NCI-H1048 (cell line): ENCODE measurements around the gene DNAH9.

Source experiments
- DNase-seq: peaks from one replicate; lab custom pipeline; 2025; lab: John Stamatoyannopoulos, UW

DNAH9 gene, protein sequence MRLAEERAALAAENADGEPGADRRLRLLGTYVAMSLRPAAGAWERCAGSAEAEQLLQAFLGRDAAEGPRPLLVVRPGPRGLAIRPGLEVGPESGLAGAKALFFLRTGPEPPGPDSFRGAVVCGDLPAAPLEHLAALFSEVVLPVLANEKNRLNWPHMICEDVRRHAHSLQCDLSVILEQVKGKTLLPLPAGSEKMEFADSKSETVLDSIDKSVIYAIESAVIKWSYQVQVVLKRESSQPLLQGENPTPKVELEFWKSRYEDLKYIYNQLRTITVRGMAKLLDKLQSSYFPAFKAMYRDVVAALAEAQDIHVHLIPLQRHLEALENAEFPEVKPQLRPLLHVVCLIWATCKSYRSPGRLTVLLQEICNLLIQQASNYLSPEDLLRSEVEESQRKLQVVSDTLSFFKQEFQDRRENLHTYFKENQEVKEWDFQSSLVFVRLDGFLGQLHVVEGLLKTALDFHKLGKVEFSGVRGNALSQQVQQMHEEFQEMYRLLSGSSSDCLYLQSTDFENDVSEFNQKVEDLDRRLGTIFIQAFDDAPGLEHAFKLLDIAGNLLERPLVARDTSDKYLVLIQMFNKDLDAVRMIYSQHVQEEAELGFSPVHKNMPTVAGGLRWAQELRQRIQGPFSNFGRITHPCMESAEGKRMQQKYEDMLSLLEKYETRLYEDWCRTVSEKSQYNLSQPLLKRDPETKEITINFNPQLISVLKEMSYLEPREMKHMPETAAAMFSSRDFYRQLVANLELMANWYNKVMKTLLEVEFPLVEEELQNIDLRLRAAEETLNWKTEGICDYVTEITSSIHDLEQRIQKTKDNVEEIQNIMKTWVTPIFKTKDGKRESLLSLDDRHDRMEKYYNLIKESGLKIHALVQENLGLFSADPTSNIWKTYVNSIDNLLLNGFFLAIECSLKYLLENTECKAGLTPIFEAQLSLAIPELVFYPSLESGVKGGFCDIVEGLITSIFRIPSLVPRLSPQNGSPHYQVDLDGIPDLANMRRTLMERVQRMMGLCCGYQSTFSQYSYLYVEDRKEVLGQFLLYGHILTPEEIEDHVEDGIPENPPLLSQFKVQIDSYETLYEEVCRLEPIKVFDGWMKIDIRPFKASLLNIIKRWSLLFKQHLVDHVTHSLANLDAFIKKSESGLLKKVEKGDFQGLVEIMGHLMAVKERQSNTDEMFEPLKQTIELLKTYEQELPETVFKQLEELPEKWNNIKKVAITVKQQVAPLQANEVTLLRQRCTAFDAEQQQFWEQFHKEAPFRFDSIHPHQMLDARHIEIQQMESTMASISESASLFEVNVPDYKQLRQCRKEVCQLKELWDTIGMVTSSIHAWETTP (N-terminal part only)

DNA sequence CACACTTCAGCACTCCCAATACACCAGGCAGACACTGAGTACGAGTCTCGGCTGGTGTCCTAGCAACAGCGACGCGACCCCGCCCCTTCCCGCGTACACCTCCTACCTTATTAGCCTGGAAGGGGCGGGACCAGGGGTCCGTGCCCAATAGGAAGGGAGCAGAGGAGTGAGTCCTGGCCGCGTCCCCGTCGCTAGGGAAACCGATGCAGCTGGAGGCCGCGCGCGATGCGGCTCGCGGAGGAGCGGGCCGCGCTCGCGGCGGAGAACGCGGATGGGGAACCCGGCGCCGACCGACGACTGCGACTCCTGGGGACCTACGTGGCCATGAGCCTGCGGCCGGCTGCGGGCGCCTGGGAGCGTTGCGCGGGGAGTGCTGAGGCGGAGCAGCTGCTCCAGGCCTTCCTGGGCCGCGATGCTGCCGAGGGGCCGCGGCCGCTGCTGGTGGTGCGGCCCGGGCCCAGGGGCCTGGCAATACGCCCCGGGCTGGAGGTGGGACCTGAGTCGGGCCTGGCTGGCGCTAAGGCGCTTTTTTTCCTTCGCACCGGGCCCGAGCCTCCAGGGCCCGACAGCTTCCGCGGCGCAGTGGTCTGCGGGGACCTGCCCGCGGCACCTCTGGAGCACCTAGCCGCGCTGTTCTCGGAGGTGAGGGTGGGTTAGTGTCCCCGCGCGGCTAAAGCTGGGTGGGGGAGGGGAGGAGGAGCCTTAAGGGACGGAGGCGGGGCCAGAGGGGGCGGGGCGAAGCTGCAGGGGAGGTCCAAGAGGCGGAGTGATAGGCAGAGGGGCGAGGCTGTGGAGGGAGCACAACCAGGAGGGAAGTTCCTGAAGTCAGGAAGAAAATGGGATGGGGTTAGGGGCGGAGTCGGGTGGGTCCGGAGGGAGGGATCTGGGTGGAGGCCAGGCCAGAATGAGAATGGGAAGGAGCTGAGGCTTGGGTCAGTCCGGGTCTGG, at the start of gene DNAH9:
TSS of gene DNAH9 (plus strand) at position 197 of the 948 bp plus-strand sequence. CDS start at position 226, 29 bp downstream.
- peak; percentile 94 for DNase-seq

DNA sequence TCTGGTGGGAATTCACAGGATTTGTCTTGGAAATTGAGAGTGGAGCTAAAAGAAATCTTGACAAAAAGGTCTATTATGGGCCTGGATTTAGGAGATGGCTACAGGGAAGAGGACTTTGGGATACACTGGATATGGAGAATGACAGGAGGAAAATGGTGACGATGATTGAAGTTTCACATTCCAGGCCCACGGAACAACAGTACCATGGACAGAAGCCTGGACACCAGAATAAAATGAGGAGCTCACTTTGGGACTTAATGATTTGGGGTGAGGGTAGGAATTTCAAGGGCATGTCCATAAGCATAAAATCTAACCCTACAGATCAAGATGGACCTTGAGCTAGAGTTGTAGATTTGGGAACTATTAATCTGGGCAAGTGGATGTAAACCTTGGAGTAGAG, 47.8 kb upstream of the DNAH9 start:
- no peak for DNase-seq

DNA sequence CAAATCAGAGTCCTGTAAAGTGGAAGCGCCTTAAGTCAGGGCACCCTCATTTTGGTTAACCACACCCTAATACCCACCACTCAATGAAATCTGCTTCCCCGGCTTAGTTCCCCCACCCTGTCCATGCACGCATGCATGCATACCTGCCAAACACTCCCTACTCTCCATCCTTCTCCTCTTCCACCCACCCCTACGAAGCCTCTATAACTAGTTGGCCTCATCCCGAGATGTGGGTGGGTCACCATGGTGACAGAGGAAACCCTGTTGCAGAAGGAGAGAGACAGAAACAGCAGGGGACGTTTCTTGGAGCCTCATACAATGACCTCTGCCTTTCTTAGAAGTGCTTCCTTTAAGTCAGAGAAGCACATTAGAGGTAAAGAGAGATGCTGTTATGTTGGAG, 46.8 kb upstream of the DNAH9 start:
- DNase-seq: no peak

DNA sequence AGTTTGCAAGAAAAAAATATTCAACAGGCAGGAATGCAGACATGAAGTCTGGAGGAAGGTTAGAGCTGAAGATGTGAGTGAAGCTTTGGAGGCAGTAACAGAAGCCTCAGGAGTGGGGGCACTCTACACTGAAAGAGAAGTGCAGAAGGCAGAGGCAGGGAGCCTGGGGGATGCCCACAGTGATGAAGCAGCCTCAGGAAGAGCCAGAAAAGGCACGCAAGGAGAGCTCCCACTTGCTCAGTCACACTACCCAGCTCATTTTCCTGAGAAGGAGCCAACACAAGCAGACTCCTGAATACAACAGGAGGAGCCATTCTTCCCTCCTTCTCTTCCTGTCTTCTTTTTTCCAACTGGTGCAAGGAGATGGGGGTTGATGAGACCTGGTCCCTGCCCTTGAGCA, 45.1 kb upstream of the DNAH9 start:
- DNase-seq: no peak

DNA sequence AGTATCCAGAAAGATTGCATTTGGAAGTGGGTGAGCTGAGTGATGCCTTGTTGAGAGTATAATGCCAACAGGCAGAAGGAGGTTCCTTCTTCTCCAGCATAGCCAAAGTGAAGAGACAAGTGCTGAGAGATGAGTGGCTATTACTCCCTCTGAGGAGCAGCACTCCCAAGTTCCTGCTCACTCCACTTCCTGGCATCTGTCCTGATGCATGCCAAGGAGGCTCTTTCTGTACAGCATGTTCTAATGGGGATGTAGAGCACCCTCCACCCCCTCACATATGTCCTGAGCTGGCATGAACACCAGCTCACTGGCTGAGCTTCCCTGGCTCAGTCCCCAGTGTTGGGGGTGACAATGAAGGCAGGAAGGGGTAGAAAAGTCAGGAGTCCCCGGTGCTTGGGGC, 44.2 kb upstream of the DNAH9 start:
- no peak for DNase-seq

DNA sequence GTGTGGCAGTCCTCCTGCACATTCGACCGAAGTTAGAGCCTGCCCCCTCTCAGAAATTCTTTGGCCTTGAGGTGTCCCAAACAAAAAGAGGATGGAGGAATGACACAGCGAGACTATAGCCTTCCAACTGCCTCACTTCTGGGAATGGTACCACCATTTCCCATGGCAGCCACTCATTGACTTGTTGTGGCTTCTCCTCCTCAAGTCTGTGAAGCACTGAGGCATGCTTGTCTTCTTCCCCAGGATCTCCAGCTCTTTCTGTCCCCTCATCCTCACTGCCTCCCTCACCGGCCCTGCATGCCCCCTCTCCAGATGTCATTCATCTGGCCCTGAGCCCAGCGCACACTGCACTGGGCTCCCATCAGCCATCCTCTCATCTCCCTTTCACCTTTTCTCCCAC, 43.7 kb upstream of the DNAH9 start:
- no peak for DNase-seq

DNA sequence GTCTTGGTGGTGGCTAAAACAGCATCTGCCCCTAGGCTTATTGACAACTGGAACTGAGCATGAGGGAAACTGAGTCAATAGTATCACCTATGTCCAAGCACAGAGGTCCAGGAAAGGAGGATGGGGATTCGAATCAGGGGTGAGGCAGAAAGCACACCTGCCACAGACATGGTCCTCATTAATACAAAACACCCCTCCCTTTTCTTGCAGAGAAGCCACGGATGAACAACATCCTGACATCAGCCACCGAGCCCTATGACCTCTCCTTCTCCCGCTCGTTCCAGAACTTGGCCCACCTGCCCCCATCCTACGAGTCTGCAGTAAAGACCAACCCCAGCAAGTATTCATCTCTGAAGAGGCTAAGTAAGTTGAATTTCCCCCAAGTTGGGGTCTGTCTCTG, 42.7 kb upstream of the DNAH9 start:
- no peak for DNase-seq

DNA sequence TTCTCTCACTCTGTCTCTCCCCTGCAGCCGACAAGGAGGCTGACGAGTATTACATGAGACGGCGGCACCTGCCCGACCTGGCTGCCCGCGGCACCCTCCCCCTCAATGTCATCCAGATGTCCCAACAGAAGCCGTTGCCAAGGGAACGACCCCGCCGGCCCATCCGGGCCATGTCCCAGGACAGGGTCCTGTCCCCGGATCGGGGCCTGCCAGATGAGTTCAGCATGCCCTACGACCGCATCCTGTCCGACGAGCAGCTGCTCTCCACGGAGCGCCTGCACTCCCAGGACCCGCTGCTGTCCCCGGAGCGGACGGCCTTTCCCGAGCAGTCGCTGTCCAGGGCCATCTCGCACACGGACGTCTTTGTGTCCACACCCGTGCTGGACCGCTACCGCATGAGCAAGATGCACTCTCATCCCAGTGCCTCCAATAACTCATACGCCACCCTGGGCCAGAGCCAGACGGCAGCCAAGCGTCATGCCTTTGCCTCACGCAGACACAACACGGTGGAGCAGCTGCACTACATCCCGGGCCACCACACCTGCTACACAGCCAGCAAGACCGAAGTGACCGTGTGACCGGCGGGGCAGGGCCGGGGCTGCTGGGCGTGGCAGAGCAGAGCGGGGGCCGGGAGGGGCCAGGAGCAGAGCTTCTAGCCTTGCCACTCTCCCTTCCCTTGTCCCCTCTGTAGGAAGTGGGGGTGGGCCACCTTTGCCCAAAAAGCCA, 40.4 kb upstream of the DNAH9 start:
- no peak for DNase-seq

DNA sequence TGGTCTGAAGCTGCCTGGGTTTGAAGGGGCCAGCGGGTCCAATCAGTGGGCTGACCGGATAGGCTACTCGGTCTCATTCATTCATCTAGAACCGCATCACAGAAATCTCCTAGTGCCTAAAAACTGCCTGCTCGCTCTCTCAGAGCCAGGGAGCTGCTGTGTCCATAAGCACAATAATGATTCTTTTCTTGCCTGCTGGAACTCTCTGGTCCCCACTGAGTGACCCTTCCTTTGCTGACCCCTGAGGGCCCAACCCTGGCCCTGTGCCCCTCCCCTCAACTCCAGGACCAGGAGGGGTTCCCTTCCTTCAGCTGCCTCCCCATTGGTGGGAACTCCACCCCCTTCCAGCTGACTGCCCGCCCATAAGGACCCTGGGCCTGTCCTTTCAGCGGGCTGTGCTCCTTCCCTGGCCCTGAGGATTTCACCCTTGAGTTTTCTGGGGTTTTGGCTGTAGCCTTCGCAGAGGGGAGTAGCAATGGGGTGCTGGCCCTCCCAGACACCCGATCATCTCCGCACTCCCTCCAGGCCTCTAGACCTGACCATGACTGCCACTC, 39.5 kb upstream of the DNAH9 start:
- no peak for DNase-seq

DNA sequence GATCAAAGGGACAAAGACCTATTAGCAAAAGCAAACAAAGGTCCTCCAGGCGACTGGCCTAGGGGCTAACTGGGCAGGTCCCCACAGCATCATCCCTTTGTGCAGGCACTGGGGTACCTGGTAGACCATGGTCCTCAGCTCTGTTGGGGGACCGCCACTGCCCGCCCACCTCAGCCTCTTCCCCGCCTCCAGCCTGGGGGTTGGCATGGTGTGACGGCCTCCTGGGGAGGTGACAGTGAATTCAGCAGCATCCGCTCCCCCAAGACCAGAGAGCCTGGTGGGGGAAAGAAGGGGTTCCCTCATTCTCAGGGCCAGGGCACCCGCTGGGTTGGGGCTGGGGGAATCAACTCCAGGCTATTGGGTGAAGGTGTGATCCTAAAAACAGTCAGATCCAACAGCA, 38.7 kb upstream of the DNAH9 start:
- DNase-seq: no peak

DNA sequence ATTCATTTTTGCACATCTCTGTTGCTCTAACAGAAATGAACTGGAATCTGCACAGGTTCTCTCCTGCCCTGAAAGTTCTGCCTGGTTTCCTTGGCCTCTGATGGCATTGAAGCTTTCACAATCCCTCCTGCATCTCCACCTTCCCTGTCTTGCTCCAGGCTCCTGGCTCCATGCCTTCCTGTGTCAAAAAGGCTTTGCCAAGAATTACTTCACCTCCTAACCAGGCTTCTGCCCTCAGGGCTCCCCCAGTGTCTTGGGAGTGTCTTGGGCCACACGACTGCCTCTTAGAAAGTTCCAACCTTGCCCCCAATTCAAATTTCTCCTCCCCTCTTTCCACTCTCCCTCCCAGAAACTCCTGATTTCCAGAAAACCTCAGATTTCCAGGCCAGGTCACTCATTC, 37.0 kb upstream of the DNAH9 start:
- no peak for DNase-seq

DNA sequence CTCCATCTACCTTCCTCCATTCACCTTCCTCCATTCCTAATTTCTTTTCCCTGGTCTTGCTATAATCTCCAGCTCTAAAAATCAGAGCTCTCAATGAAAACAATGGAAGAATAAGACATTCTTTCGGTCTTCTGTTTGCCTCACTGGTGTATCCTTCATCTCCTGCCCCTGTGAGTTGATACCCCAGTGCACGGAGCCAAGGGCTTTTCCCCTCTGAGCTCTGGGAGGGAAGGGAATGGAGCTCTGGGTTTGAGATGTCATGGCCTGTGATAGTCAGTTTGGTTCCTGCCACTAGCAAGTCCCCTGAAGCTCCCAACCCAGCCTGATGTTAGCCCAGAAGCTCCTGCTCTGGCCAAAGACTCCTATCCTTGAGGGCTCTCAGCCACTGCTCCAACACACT, 36.6 kb upstream of the DNAH9 start:
- no peak for DNase-seq

DNA sequence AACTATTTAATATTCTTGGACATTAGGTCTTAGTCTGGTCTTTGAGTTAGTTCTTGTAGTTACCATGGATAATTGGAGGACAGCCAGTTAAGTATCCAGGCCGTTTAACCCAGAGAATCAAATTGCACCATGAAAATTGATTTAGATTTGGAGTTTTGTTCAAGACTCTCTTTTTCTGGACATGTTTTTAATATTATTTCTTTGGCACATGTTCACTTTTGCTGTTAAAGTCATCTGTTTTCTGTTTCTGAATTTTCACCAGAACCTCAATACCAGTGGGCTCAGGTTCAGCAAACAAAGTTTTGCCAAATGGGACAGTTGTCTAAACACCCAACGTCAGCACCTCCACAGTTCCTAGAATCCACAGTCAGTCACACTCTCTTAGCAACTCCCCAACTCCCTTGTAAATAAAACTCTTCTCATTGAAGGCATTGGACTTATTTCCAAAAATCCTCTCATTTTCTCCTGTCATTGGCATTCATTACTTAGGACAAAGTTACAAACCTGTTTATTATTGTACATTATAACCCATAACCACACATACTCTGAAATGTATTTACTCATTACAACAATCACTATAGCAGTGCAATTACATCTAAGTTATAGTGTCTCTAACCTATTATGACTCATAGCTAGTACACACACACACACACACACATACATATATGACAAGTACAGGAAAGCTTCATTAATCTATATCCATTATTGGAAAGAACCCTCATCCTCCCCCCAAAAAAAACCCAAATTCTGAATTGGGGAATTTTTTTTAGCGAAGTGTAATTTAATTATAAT, 33.5 kb upstream of the DNAH9 start:
- DNase-seq: no peak

DNA sequence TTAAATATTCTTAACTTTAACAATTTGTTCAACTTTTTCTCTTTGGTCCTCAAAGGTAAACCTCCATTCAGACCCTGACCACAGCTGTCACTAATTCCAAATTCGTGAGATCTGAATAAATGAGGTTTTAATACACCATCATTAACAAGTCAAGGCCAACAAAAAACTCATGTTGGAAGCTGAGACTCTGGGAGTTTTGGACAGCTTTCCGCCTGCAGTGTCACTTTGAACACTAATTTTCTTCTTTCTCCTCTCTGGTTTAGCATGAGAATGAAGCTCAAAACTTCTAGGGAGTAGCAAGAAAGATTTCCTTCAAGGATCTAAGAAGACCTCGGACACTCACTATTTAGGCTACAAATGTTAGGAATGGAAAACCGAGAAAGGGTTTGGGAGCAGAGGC, 32.7 kb upstream of the DNAH9 start:
- DNase-seq: no peak

DNA sequence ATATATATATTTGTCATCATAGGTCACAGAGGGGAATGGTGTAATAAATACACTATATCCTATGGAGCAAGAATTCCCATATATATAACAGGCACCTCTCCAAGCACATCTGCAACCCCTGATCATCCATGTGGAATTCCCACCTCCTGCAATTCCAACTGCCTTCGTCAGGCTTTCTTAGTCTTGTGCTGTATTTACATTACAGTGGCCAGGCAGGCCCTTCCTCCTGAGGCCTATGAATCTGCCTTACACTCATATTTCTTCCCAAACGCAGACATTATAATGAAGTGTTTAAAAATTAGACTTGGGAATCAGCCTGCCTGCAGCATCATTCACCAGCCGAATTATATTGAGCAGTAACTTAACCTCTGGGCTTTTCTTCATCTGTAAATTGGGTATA, 19.3 kb upstream of the DNAH9 start:
- no peak for DNase-seq

DNA sequence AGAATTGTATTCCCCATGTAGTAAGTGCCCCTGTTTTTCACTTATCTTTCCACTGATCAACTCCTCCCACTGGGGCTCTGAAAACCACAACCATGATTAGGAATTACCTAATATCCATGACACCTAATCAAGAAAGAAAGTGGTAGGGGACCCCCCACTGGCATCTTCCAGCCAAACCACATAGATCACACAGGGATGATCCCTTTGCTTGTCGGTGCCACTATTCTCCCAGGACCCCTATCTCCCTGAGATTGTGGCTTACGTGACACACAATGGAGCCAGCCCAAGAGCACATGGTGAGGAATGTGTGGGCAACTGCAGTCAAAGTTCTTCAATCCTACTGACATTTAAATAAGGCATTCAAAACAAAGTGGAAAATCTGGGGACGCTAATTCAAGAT, 17.6 kb upstream of the DNAH9 start:
- DNase-seq: no peak

DNA sequence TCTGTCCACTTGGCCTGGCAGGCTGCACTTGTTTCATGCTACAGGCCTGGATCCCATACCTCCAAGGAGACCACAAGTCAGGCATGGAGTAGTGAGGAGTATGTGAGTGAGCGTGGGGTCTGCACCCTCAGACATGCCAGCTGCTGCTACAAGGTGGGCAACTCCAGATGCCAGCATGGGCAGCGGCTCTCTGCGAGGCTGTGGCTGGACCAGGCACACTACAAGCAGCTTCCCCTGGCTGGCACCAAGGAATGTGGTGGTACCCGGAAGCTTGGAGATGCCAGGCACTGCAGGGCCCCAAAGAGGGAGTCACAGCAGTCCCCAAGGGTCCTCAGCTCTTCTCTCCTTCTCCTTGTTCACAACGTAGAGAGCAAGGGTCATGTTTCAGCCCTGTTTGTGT, 16.1 kb upstream of the DNAH9 start:
- no peak for DNase-seq

DNA sequence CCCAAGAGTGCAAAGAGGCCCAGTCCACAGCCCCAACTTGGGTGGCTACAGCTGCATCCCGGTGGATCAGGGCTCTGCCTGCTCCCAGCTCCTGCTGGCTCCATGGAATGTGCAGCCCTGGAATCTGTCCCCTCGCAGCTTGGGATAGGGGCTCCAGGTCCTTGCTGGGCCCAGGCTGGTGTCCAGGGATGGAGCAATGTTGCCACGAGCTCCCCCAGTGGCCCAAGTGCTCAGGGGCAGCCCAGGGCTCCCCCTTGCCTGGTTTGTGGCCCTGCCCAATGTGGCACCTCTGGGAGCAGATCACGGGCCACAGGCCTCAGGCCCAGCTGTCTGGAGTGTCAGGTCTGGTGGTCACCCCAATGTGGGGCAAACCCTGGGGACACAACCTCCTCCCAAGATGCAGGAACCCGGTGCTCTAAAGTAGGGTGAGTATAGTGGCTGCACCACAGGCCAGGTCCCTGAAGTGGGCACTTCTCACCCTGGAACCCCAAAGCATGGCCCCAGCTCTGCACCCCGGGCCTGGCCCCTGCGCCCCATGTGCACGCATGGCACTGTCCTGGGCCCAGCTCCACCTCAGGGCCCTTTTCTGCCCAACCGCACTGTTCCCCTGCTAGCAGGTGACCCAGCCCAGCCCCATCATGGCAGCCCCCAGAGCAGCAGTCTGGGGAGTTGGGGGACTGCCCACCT, 14.8 kb upstream of the DNAH9 start:
- no peak for DNase-seq

DNA sequence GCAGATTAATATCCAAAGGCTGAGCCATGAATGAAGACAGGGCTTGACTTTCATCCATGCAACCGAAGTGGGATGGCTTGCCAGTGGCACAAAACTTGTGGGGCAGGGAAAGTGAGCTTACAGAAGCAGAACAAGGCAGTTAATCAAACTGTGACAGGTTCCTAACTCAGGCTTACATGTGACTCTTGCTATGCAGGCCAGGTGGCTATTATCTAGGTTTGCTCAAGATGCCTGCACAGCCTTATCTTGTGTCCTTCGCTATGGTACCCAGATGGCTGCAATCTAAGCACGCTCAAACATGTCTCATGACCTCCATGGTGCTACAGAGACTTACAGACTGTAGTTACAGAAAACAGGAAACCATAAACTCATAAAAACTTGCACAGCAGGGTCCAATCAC, 8.6 kb upstream of the DNAH9 start:
- no peak for DNase-seq
